Stimulated activated CD4-positive, alpha-beta T cell treated with anti-CD3 and anti-CD28 coated beads, TNF-alpha, amount 100 ng/mL, for 4 hours (primary cell): ENCODE results near the gene FKBP7.
"Not testable (repeated sequence)": the region's sequence is repeated elsewhere in the genome, so short reads cannot be mapped to it uniquely, and the experiment has no call there.

Source experiments
- DNase-seq, 3 experiments: peaks; one replicate each; pipeline ENCODE4 v3.0.0-alpha.2; 2020; ENCODE audit warnings: low read depth in 3 of 3

FKBP7 gene

GRCh38 chr2:178485356-178485755 lies 7.0 kb upstream of the FKBP7 start:
- DNase-seq = no peak

DNA sequence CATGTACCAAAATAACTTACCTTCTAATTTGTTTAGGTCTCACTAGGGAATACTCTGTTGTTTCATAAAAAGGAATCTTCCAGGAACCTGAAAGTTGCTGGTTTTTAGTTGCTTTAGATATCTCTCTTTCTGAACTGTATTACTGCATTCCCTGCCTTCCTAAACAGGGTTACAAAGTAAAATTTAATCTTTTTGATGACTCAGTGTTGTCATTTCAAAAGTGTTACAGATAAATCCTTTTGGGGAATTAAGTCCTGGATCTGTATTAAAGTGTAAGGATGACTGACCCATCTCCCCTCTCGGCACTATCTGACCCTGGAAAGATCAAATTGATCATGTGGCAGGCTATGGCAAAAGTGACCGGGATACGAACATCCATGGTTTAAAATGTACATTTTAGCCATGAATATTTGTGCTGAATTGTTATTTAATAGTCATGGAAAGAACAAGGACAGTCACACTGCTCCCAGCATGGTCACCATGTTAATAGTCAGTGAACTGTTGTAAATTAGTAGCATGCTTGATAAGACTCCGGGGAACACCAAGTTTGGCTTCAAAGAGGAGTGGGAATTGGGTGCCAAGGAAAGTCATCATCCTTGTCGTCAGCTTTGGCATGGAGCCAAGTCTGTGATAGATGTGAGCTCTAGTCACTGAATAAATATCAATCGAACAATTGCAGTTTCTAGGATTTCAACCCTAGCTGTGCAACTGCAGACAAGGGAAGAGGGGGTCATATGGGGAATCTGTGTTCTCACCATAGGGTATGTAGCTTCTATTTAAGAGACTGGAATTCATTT lies 6.0 kb upstream of the FKBP7 start:
- no peak for DNase-seq

DNA sequence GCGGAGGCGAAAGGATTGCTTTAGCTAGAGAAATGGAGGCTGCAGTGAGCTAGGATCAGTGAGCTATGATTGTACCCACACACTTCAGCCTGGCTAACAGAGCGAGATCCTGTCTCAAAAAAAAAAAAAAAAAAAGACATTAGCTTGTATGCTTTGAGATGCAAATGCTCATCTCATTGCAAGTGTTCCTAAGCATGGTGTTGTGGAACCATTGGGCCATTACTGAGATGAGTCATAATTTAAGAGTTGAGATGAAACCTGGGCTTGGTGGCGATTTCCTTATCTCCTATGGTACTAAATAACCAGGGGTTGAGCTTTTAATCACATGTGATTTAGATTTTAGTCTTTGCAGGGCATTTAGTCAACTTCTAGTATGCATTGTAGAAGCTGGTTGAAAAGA lies 4.0 kb upstream of the FKBP7 start:
- DNase-seq = no peak

DNA sequence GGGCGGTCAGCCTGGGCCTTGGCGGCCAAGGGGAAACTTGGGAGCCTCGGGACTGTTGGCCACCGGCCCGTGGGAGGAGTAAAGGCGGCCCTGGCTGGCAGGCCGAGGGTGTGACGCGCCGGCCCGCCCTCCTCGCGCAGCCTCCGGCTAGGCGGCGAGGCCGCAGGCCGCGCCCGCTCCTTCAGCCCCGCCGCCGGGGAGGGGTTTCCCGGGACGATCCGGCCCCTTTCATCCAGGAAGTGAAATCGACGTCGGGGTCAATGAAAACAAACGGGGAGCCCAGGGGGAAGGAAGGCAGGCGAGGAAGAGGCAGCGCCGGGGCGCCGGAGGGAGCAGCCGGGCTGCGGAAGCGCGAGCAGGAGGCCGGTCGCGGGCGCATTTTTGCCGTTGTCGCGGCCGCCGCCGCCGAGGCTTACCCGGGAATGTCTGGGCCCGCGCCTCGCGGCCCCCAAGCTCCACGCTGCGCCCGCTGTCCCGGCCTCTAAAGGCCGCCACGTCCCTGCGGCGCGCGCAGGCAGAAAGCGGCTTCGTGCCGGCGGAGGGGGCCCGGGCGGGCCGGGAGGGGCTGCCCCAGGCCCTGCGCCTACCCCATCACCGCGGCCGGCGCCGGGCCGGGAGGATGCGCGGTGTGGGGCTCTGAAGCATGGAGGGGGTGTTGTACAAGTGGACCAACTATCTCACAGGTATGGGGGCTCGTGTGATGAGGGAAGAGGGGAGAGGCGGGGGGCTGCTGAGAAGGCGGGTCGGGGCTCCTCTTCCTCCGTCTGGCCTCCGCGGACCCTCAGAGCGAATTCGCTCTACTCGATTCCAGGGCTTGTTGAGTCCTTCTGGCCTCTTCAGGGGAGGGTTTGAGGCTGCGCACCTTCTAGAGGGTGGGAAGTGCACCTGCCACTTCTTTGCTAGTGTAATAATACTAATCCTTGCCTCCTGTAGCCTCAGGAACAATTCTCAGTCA lies 2.1 kb upstream of the FKBP7 start, which contains the start of gene PLEKHA3:
PLEKHA3 (plus strand) TSS at position 231 of the 955 bp plus-strand sequence; CDS start at position 644, 413 bp downstream.
- peak; percentile 48 to 70 (median 49) for DNase-seq

DNA sequence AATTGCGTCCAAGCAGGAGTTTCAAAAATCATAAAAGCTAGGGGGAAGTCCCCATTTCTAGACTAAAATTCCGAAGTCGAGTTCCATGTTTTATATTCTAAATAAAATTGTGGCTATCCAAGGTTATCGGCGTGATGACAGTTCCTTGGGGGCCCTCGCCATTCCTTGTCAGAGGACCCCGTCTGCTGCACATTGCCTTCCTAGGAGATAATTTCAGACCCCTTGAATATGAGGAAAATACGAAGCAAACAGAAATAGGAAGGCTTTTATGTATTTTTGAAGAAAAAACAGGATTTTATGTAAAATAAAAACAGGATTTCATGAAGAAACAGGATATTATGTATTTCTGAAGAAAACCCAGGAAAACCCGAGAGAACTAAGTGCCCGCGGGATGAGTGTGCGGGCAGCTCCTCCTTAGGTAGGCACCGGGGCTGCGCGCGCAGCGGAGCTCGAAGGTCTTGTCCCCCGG lies 1.4 kb upstream of the FKBP7 start:
- DNase-seq = no peak

GRCh38 chr2:178479275-178479616 lies 846 bp upstream of the FKBP7 start:
- no peak for DNase-seq

DNA sequence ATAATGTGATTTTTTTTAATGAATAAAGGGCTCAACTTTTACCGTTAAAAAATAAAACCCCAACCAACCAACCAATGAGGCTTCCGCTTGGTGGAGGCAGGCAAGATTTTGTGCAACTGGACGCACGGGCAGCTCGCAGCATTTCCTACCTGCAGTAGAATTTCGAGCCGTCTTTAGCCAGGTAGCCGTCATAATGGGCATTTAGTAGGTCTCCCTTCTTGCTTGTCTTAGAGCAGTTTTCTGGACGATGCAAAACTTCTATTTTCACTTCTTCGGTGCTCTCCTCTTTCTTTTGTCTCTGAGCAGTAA lies 316 bp downstream of the FKBP7 start:
- peak in 1 of 3 experiments; percentile 3 for DNase-seq

- DNase-seq = no peak
These were observed 814 bp downstream of the FKBP7 start for GRCh38 chr2:178477443-178478129.

GRCh38 chr2:178476477-178476876 lies 1.9 kb downstream of the FKBP7 start:
- DNase-seq = no peak

DNA sequence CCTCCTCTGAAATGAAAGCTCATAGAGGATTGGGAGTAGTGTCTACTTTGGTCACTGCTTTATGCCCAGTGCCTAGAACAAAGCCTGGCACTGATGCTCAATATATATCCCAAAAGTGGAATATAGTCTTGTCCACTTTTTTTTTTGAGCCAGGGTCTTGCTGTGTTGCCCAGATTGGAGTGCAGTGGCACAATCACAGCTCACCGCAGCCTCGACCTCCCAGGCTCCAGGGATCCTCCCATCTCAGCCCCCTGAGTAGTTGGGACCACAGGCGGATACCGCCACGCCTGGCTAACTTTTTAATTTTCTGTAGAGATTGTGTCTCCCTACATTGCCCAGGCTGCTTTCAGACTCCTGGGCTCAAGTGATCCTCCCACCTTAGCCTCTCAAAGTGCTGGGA lies 3.8 kb downstream of the FKBP7 start:
- no peak for DNase-seq

GRCh38 chr2:178473931-178474330 lies 4.5 kb downstream of the FKBP7 start:
- DNase-seq = no peak

DNA sequence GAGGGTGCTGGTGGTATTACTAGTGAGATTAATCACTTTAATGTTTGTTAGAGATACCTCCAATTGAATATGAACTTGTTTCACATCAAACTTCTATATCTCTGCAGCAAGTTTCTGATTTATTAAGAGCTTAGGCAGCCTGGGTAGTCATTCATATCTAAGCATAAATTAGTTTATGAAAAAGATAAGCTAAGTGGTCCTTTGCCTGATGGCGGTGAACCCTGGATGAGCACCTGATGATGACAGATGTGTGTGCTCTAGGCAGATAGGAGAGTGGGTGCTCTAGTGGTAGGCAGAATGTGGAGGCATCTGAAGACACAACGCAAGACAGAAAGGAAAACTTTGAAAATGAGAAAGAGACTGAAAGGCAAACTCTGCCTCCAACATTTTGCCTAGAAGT lies 5.0 kb downstream of the FKBP7 start:
- DNase-seq = no peak

GRCh38 chr2:178471313-178471712 lies 7.1 kb downstream of the FKBP7 start:
- not testable (repeated sequence) for DNase-seq

DNA sequence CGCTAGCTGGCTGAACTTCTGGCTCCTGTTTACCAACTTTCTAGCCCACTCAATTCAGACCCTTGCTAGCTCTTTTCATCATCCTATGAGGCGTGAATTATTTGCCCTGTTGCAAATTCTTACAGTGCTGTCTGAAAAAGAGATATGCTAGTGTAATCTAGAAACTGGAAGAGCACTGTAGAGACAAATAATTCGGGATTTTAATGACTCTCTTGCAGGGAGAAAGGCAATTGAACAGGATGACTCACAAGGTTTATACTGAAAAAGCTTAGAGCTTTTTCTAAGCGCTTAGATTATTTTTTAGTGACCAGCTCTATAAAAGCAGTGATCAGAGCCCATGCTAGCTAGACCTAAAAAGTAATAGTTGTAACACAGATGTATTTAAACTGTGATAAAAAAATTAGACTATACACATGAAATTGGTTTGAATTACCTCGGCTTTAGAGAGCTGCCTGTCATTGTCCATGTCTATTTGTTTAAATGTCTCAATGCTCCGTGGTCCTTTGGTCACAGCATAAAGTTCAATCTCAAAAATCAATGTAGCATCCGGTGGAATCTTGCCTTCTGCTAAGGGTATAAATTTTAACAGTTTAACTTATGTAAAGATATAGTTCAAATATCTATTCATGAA lies 9.1 kb downstream of the FKBP7 start:
- DNase-seq = no peak

DNA sequence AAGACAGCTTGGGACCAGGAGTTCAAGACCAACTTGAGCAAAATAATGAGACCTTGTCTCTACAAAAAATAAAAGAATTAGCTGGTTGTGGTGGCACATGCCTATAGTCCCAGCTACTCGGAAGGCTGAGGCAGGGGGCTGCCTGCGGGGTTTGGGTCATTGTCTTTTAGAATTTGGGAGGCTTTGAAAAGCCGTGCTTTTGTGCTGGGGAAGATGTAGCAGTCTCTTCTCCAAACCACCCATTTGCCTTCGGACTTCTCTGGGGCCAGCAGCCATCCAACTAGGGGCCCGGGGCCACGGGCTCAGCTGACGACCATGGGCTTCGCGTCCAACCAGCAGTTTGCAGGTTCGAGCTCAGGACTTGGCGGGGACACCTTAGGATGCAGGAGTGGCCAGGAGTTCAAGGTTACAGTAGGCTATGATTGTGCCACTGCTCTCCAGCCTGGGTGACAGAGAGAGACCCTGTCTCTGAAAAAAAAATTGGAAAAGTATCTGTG lies 21.0 kb downstream of the FKBP7 start:
- no peak for DNase-seq

DNA sequence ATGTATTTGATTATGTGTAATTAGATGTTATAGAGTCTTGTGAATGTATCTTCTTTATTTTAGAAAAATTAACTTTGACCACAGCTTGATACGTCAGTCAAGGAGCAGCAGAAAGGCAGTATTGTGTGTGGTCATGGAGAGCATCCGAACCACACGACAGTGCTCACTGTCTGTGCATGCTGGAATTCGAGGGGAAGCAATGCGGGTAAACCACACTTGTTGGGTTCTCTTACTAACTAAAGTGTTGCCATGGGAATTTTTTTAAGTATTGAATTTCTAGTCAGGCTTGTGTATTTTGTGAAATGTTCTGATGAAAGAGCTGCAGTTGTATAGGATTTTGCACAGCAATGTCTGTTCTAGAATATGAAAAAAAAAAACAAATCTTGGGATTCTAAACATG lies 22.5 kb downstream of the FKBP7 start:
- DNase-seq = no peak

GRCh38 chr2:178452870-178453269 lies 25.5 kb downstream of the FKBP7 start:
- no peak for DNase-seq

DNA sequence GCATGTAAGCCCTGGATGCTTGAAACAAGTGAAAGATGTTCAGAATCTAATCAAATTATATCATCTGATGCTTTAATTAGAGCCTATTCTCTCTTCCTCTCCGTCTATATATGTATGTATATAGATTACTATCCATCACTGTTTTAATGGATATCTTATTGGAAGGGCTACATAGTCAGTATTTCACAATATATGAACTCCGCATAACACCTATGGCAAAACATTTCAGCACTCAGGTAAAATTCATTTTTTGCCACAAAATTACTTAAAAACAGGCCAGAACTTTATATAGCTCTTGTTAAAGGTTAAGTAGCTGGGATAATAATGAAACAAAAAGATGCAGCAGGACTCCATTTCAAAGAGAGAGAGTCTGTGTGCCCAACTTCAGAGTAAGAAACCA lies 26.1 kb downstream of the FKBP7 start:
- DNase-seq = no peak

GRCh38 chr2:178450774-178451525 lies 27.4 kb downstream of the FKBP7 start, which contains the start of the genes PJVK and PRKRA:
TSS of gene PJVK (plus strand) at chr2:178451378. CDS start at chr2:178453410, 2,032 bp downstream.
TSS of gene PRKRA (minus strand) at chr2:178451175. CDS start at chr2:178451030, 145 bp downstream.
- peak; percentile 94 to 95 (median 95) for DNase-seq

- DNase-seq = no peak
These were observed 28.0 kb downstream of the FKBP7 start for GRCh38 chr2:178450524-178450773.
